Mesendoderm (in vitro differentiated cells): ENCODE results near the gene MRPL18.

Experiments used
- DNase-seq: peaks from one replicate; pipeline ENCODE4 v3.0.0; 2013
- H2AK5ac ChIP-seq: 2 replicates; pipeline ENCODE4 v1.6.1; 2013; ENCODE audit warnings: low read length, inconsistent platforms
- H2BK120ac ChIP-seq: 2 replicates; pipeline ENCODE4 v1.6.1; 2013; ENCODE audit warnings: low read depth, mild to moderate bottlenecking, low read length, moderate library complexity, mixed read lengths
- H2BK15ac ChIP-seq: replicated peaks from 2 replicates; pipeline ENCODE4 v1.6.1; 2013; ENCODE audit warnings: low read depth, mild to moderate bottlenecking, moderate library complexity
- H2BK5ac ChIP-seq: 2 replicates; pipeline ENCODE4 v1.6.1; 2013; ENCODE audit warnings: low read length, inconsistent platforms
- H3K18ac ChIP-seq: 2 replicates; pipeline ENCODE4 v1.6.1; 2013; ENCODE audit warnings: mild to moderate bottlenecking, low read length, mixed read lengths
- H3K23ac ChIP-seq: one replicate; pipeline ENCODE4 v1.6.1; 2013; ENCODE audit warnings: low read length
- H3K27ac ChIP-seq: 2 replicates; pipeline ENCODE4 v1.5.1; 2013; ENCODE audit warnings: low read depth, mild to moderate bottlenecking, inconsistent platforms, low read length, moderate library complexity
- H3K27me3 ChIP-seq: 2 replicates; pipeline ENCODE4 v1.6.1; 2013; ENCODE audit warnings: low read length, control low read depth, mild to moderate bottlenecking, inconsistent platforms; ENCODE audit not compliant: insufficient read depth, poor library complexity
- H3K36me3 ChIP-seq: 2 replicates; pipeline ENCODE4 v1.6.1; 2013; ENCODE audit warnings: low read length, inconsistent platforms; ENCODE audit not compliant: control insufficient read depth, insufficient read depth
- H3K4ac ChIP-seq: one replicate; pipeline ENCODE4 v1.6.1; 2013; ENCODE audit warnings: low read depth, mild to moderate bottlenecking, low read length, moderate library complexity
- H3K4me1 ChIP-seq: 2 replicates; pipeline ENCODE4 v1.6.1; 2013; ENCODE audit warnings: low read depth, low read length, inconsistent platforms; ENCODE audit not compliant: control insufficient read depth
- H3K4me2 ChIP-seq: 2 replicates; pipeline ENCODE4 v1.6.1; 2013; ENCODE audit warnings: low read length
- H3K4me3 ChIP-seq: 2 replicates; pipeline ENCODE4 v1.5.1; 2013; ENCODE audit warnings: mild to moderate bottlenecking, low read length
- H3K56ac ChIP-seq: one replicate; pipeline ENCODE4 v1.6.1; 2013; ENCODE audit warnings: low read length
- H3K79me1 ChIP-seq: 2 replicates; pipeline ENCODE4 v1.6.1; 2013; ENCODE audit warnings: low read length, inconsistent platforms
- H3K79me2 ChIP-seq: 2 replicates; pipeline ENCODE4 v1.6.1; 2013; ENCODE audit warnings: mild to moderate bottlenecking, low read length; ENCODE audit not compliant: control insufficient read depth, insufficient read depth
- H3K9ac ChIP-seq: 2 replicates; pipeline ENCODE4 v1.6.1; 2013; ENCODE audit warnings: low read length, inconsistent platforms
- H4K5ac ChIP-seq: one replicate; pipeline ENCODE4 v1.6.1; 2013; ENCODE audit warnings: low read length
- H4K8ac ChIP-seq: one replicate; pipeline ENCODE4 v1.6.1; 2013; ENCODE audit warnings: low read depth, mild to moderate bottlenecking, control low read depth, low read length, moderate library complexity
- WGBS: extraction: QIAGEN DNeasy Blood & Tissue Kit; methylation state at CpG from one replicate; pipeline ENCODE4 v1.1.7; 2013; ENCODE audit warnings: low lambda C conversion rate, missing lambda C conversion rate; ENCODE audit not compliant: insufficient coverage; ENCODE audit errors: extremely low coverage; 5-methylcytosine and 5-hydroxymethylcytosine counted together

The MRPL18 gene

DNA sequence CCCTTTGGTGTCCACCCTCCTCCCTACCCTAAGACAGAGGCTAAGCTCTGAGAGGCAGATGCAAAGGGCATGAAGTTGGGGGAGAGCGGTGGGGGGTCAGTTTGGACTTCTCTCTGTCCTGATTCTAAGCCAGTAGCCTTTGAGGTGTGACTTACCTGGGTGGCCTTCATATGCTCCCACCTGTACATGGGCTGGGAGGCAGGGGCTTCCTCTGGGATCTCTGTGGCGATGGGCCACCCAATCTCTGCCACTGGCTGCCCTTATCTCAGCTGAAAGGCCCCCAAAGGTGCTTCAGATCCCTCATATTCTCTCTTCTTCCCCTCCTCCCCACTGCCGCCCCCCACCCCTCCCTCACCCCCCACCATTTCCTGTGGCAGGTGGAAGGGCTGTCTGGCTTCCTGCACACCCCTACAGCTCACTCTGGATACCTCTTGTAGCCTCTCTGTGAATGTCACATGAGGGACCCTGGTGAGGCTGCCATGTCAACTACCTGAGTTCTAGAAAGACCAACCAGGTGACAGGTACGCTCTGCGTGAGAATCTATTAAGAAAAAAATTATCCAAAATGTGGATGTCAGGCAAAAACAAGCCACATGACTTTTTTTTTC is 43.8 kb downstream of the MRPL18 start:
- H2BK15ac ChIP-seq, result no peak overlapping the region
- no peak overlapping the region for H2BK5ac ChIP-seq
- H3K4ac ChIP-seq, result no peak overlapping the region
- H4K5ac ChIP-seq, result no peak overlapping the region
- H3K18ac ChIP-seq, result no peak overlapping the region
- H3K23ac ChIP-seq, result no peak overlapping the region
- no peaks in the 10 kb centered on the region for H3K79me2 ChIP-seq
- H3K56ac ChIP-seq, result no peak overlapping the region
- no peak for DNase-seq
- H3K4me1 ChIP-seq, result no peaks in the 10 kb centered on the region
- no peak overlapping the region for H3K9ac ChIP-seq
- no peaks in the 10 kb centered on the region for H3K36me3 ChIP-seq
- no peak overlapping the region for H4K8ac ChIP-seq
- no peak overlapping the region for H3K4me2 ChIP-seq
- H2BK120ac ChIP-seq, result no peak overlapping the region
- WGBS, result no CpG with 5 or more reads among the region's 5 CpGs
- no peaks in the 10 kb centered on the region for H3K79me1 ChIP-seq
- no peak overlapping the region for H3K27ac ChIP-seq
- H3K27me3 ChIP-seq, result no peaks in the 10 kb centered on the region
- no peak overlapping the region for H3K4me3 ChIP-seq
- H2AK5ac ChIP-seq, result no peak overlapping the region

DNA sequence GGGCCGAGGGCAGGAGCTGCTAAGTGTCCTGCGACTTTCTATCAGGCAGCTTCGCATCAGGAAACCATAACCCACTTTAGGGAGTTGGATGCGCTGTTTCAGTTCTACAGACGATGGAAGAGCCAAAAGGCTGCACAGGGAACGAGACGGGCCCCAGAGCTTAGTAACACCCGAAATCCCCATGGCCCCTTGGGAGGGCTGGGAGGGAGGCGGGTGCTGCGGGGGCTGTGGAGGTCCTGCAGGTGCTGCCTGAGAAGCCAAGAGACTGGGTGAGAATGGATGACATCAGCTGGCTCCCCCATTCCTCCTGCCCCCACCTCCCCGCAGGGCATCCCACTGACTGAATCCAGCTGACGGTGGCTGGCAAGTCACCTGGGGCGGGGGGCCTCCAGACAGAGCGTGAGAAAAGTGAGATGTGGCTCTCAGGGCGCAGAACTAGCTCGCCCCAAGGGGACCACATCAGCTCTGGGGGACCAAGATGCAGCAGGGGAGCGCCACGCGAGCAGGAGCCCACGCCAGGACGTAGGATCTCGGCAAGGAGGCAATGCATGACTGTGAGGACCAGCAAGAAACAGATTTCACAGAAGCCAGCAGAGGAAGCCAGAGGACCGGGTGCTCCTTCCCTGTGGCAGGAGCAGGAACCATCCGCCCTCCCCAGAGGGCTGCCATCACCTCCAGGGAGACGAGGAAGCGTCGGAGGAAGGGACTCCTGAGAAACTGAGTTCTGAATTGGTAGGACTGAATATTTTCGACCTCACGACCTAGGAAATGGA is 46.6 kb downstream of the MRPL18 start:
- Histone ChIP-seq H3K18ac (no peak overlapping the region), H2BK15ac (no peak overlapping the region), H3K4ac (no peak overlapping the region), H3K79me2 (no peaks in the 10 kb centered on the region), H3K27me3 (no peaks in the 10 kb centered on the region), H3K36me3 (no peaks in the 10 kb centered on the region), H2BK5ac (no peak overlapping the region), H3K4me3 (no peak overlapping the region), H3K9ac (no peak overlapping the region), H2AK5ac (no peak overlapping the region), H3K4me1 (no peaks in the 10 kb centered on the region), H3K4me2 (no peak overlapping the region), H4K8ac (no peak overlapping the region), H2BK120ac (no peak overlapping the region), H3K27ac (no peak overlapping the region), H4K5ac (no peak overlapping the region), H3K56ac (no peak overlapping the region), H3K23ac (no peak overlapping the region), H3K79me1 (no peaks in the 10 kb centered on the region)
- WGBS, result no CpG with 5 or more reads among the region's 29 CpGs
- DNase-seq, result no peak

DNA sequence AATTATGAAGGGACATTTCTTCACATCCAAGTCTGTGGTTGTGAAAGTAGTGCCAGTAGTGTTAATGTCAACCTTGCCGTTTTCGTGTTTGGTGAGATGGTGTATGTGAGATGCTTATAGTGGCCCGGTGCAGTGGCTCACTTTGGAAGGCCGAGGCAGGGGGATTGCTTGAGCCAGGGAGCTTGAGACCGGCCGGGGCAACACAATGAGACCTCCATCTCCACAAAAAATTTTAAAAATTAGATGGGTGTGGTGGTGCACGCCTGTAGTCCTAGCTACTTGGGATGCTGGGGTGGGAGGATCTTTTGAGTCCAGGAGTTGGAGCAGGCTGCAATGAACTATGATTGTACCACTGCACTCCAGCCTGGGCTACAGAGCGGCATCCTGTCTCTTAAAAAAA is 47.2 kb downstream of the MRPL18 start:
- Histone ChIP-seq H3K9ac (no peak overlapping the region), H3K4me3 (no peak overlapping the region), H3K18ac (no peak overlapping the region), H3K27me3 (no peaks in the 10 kb centered on the region), H4K5ac (no peak overlapping the region), H4K8ac (no peak overlapping the region), H3K56ac (no peak overlapping the region), H3K4me1 (no peaks in the 10 kb centered on the region), H2BK5ac (no peak overlapping the region), H3K27ac (no peak overlapping the region), H3K79me2 (no peaks in the 10 kb centered on the region), H3K4ac (no peak overlapping the region), H3K79me1 (no peaks in the 10 kb centered on the region), H2BK120ac (no peak overlapping the region), H3K23ac (no peak overlapping the region), H2AK5ac (no peak overlapping the region), H3K4me2 (no peak overlapping the region), H2BK15ac (no peak overlapping the region), H3K36me3 (no peaks in the 10 kb centered on the region)
- WGBS, result no CpG with 5 or more reads among the region's 8 CpGs
- no peak for DNase-seq

GRCh38 chr6:159838020-159838744 is 47.9 kb downstream of the MRPL18 start:
- Histone ChIP-seq H2AK5ac (no peak overlapping the region), H3K4me3 (no peak overlapping the region), H4K5ac (no peak overlapping the region), H3K27me3 (no peaks in the 10 kb centered on the region), H3K4me1 (no peaks in the 10 kb centered on the region), H2BK15ac (no peak overlapping the region), H3K4ac (no peak overlapping the region), H2BK120ac (no peak overlapping the region), H3K27ac (no peak overlapping the region), H3K4me2 (no peak overlapping the region), H3K23ac (no peak overlapping the region), H3K79me1 (no peaks in the 10 kb centered on the region), H2BK5ac (no peak overlapping the region), H4K8ac (no peak overlapping the region), H3K9ac (no peak overlapping the region), H3K36me3 (no peaks in the 10 kb centered on the region), H3K79me2 (no peaks in the 10 kb centered on the region), H3K18ac (no peak overlapping the region), H3K56ac (no peak overlapping the region)
- peak; percentile 15 for DNase-seq
- WGBS, result no CpG with 5 or more reads among the region's 7 CpGs

DNA sequence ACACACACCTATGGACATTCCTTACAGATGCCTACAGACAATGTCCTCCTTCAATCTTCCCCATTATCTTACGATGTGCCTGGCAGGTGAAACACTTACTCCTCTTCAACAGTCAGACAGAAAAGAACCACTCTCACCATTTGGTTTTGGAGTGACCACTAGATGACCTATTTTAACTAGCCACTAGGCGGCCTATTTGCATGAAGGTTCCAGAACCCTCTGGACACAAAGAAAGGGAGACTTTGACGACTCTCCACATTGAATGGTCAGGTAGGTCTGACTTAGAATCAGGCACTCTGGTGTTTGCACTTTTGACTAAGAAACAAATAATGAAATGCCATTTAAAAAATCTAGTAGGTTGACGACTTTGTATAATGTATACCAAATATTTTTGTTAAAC is 51.8 kb downstream of the MRPL18 start:
- H4K8ac ChIP-seq, result no peak overlapping the region
- no peak overlapping the region for H3K56ac ChIP-seq
- no peaks in the 10 kb centered on the region for H3K4me1 ChIP-seq
- no peak overlapping the region for H3K27ac ChIP-seq
- WGBS, result no CpG with 5 or more reads among the region's 4 CpGs
- no peak overlapping the region for H2BK120ac ChIP-seq
- no peak overlapping the region for H3K18ac ChIP-seq
- H3K79me1 ChIP-seq, result no peaks in the 10 kb centered on the region
- no peak overlapping the region for H3K4me3 ChIP-seq
- no peak overlapping the region for H2BK15ac ChIP-seq
- H3K27me3 ChIP-seq, result no peaks in the 10 kb centered on the region
- no peak overlapping the region for H3K4me2 ChIP-seq
- H4K5ac ChIP-seq, result no peak overlapping the region
- H2BK5ac ChIP-seq, result no peak overlapping the region
- no peak overlapping the region for H3K23ac ChIP-seq
- H3K79me2 ChIP-seq, result no peaks in the 10 kb centered on the region
- H3K4ac ChIP-seq, result no peak overlapping the region
- no peak overlapping the region for H2AK5ac ChIP-seq
- no peak overlapping the region for H3K9ac ChIP-seq
- peak; percentile 51 for DNase-seq
- H3K36me3 ChIP-seq, result no peaks in the 10 kb centered on the region
